ENCODE results near the gene RELT.
A peak's percentile ranks its signal among the peaks of the same experiment; 100 is the strongest.

RELT gene

GRCh38 chr11:73393479-73394415, 17.5 kb downstream of the RELT start:
- DNase-seq: peak; percentile 48

- DNase-seq: no peak
Observed at GRCh38 chr11:73394416-73395296, 18.5 kb downstream of the RELT start.

- no peak for DNase-seq
Observed at GRCh38 chr11:73395297-73396208, 19.4 kb downstream of the RELT start.

GRCh38 chr11:73396251-73396930, 20.2 kb downstream of the RELT start:
- no peak for DNase-seq

GRCh38 chr11:73396985-73397384, 20.8 kb downstream of the RELT start:
- no peak for DNase-seq

- DNase-seq: no peak
Observed at GRCh38 chr11:73397468-73398131, 21.4 kb downstream of the RELT start.

GRCh38 chr11:73398132-73398526, 21.9 kb downstream of the RELT start:
- DNase-seq: no peak

- DNase-seq: no peak
Observed at GRCh38 chr11:73398721-73399120, 22.5 kb downstream of the RELT start.

- no peak for DNase-seq
Observed at GRCh38 chr11:73399159-73399590, 23.0 kb downstream of the RELT start.

- DNase-seq: no peak
Observed at GRCh38 chr11:73399636-73400035, 23.4 kb downstream of the RELT start.

GRCh38 chr11:73400293-73400692, 24.1 kb downstream of the RELT start:
- no peak for DNase-seq

- no peak for DNase-seq
Observed at GRCh38 chr11:73401217-73401923, 25.2 kb downstream of the RELT start.

GRCh38 chr11:73401924-73402833, 26.0 kb downstream of the RELT start:
- no peak for DNase-seq

- no peak for DNase-seq
Observed at GRCh38 chr11:73402834-73403185, 26.6 kb downstream of the RELT start.

GRCh38 chr11:73403541-73403940, 27.3 kb downstream of the RELT start:
- DNase-seq: no peak

- peak; percentile 16 for DNase-seq
Observed at GRCh38 chr11:73404048-73404447, 27.8 kb downstream of the RELT start.

GRCh38 chr11:73404506-73405145, 28.4 kb downstream of the RELT start:
- no peak for DNase-seq

- DNase-seq: no peak
Observed at GRCh38 chr11:73405146-73405510, 28.9 kb downstream of the RELT start.

GRCh38 chr11:73406131-73406530, 29.9 kb downstream of the RELT start:
- DNase-seq: no peak

All from GDM1 (cell line).